ENCODE results near the gene DNAJB8. TPM values are rescaled to one million over a fixed set of nuclear protein-coding genes. Genes with fewer than 3 reads are reported as not detected.

DNAJB8 gene
- total RNA-seq, 2 experiments from 2014 or later, result not detected

GRCh38 chr3:128495435-128495970, 28.8 kb upstream of the DNAJB8 start:
- H3K27ac Mint-ChIP-seq, result no peak overlapping the region
- Histone ChIP-seq H3K9me3 (ENCODE audit: control insufficient read depth in 1 of 2, insufficient read depth in 1 of 2, low read length in 2 of 2) (peaks cover 0 to 27% of the 10 kb centered on the region in 2 experiments), H3K4me3 (ENCODE audit: low read length) (no peak overlapping the region), H3K27me3 (ENCODE audit: control insufficient read depth in 1 of 2, insufficient read depth in 2 of 2, low read length in 2 of 2) (peaks cover 55 to 81% of the 10 kb centered on the region in 2 experiments), H3K36me3 (ENCODE audit: insufficient read depth, low read length) (no peaks in the 10 kb centered on the region), H3K27ac (ENCODE audit: low read depth in 1 of 2, low read length in 2 of 2) (no peak overlapping the region), H3K4me1 (ENCODE audit: insufficient read depth, low read length) (peaks cover 39% of the 10 kb centered on the region)
- peaks cover 84% of the 10 kb centered on the region for H3K27me3 Mint-ChIP-seq
- intact Hi-C loops (cut with DNase I, micrococcal nuclease), result loop anchor here (5.0 to 10.0 kb wide), 6 partner anchors 109 to 418 kb away; no protein-coding TSS in a partner anchor
- ChIA-PET POLR2A (no interaction called here), CTCF (interaction anchor here (1.1 kb wide), 1 partner anchor 113 kb away, joined by 4 read pairs; no protein-coding TSS in a partner anchor)
- no peaks in the 10 kb centered on the region for H3K36me3 Mint-ChIP-seq (ENCODE audit: low read depth)
- H3K4me1 Mint-ChIP-seq (ENCODE audit: low read depth), result peaks cover 27% of the 10 kb centered on the region
- H3K4me3 Mint-ChIP-seq, result peak overlapping the region; percentile 62
- no peak for TF ChIP-seq CTCF (IDR thresholded peaks at IDR 0.05)
- no peak for DNase-seq
- no peaks in the 10 kb centered on the region for H3K9me3 Mint-ChIP-seq
- no peak for ATAC-seq (ENCODE audit: poor library complexity)

GRCh38 chr3:128494367-128494650, 27.6 kb upstream of the DNAJB8 start:
- peaks cover 0 to 35% of the 10 kb centered on the region in 2 experiments for H3K9me3 ChIP-seq (ENCODE audit: control insufficient read depth in 1 of 2, insufficient read depth in 1 of 2, low read length in 2 of 2)
- H3K4me3 ChIP-seq (ENCODE audit: low read length), result no peak overlapping the region
- Mint-ChIP-seq H3K9me3 (no peaks in the 10 kb centered on the region), H3K27ac (no peak overlapping the region), H3K36me3 (ENCODE audit: low read depth) (no peaks in the 10 kb centered on the region), H3K4me1 (ENCODE audit: low read depth) (peaks cover 33% of the 10 kb centered on the region), H3K27me3 (peaks cover 86% of the 10 kb centered on the region), H3K4me3 (peak overlapping the region; percentile 62)
- POLR2A ChIA-PET, result no interaction called here
- H3K27me3 ChIP-seq (ENCODE audit: control insufficient read depth in 1 of 2, insufficient read depth in 2 of 2, low read length in 2 of 2), result peaks cover 65 to 86% of the 10 kb centered on the region in 2 experiments
- intact Hi-C loops (cut with DNase I, micrococcal nuclease), result loop anchor here (10.0 kb wide), 2 partner anchors 110 to 320 kb away; no protein-coding TSS in a partner anchor
- DNase-seq (no peak), ATAC-seq (ENCODE audit: poor library complexity) (no peak)
- TF ChIP-seq CTCF (IDR thresholded peaks at IDR 0.05), result no peak
- peaks cover 51% of the 10 kb centered on the region for H3K4me1 ChIP-seq (ENCODE audit: insufficient read depth, low read length)
- H3K36me3 ChIP-seq (ENCODE audit: insufficient read depth, low read length), result no peaks in the 10 kb centered on the region
- no peak overlapping the region for H3K27ac ChIP-seq (ENCODE audit: low read depth in 1 of 2, low read length in 2 of 2)
- CTCF ChIA-PET, result no interaction called here

GRCh38 chr3:128493570-128494366, 27.1 kb upstream of the DNAJB8 start:
- intact Hi-C loops (cut with DNase I, micrococcal nuclease), result loop anchor here (10.0 kb wide), 2 partner anchors 111 to 319 kb away; no protein-coding TSS in a partner anchor
- DNase-seq (peak in 1 of 14 experiments; percentile 24), ATAC-seq (ENCODE audit: poor library complexity) (no peak)
- Mint-ChIP-seq H3K36me3 (ENCODE audit: low read depth) (no peaks in the 10 kb centered on the region), H3K4me1 (ENCODE audit: low read depth) (peaks cover 34% of the 10 kb centered on the region), H3K27ac (no peak overlapping the region), H3K27me3 (peaks cover 82% of the 10 kb centered on the region), H3K4me3 (peak overlapping the region; percentile 76), H3K9me3 (no peaks in the 10 kb centered on the region)
- H3K4me1 ChIP-seq (ENCODE audit: insufficient read depth, low read length), result peaks cover 56% of the 10 kb centered on the region
- H3K4me3 ChIP-seq (ENCODE audit: low read length), result no peak overlapping the region
- TF ChIP-seq CTCF (IDR thresholded peaks at IDR 0.05), result no peak
- H3K9me3 ChIP-seq (ENCODE audit: control insufficient read depth in 1 of 2, insufficient read depth in 1 of 2, low read length in 2 of 2), result peaks cover 0 to 37% of the 10 kb centered on the region in 2 experiments
- H3K36me3 ChIP-seq (ENCODE audit: insufficient read depth, low read length), result no peaks in the 10 kb centered on the region
- peaks cover 64 to 86% of the 10 kb centered on the region in 2 experiments for H3K27me3 ChIP-seq (ENCODE audit: control insufficient read depth in 1 of 2, insufficient read depth in 2 of 2, low read length in 2 of 2)
- no peak overlapping the region for H3K27ac ChIP-seq (ENCODE audit: low read depth in 1 of 2, low read length in 2 of 2)
- ChIA-PET POLR2A (no interaction called here), CTCF (no interaction called here)
